GM19372 (cell line): ENCODE measurements around the gene GCM1.

ENCODE experiments used
- ATAC-seq: cut with Tn5 transposase; IDR thresholded peaks from one replicate; pipeline ENCODE4 v1.9.1; 2021; ENCODE audit warnings: mild to moderate bottlenecking, low read depth, moderate library complexity; ENCODE audit not compliant: unreplicated experiment

GCM1 gene

DNA sequence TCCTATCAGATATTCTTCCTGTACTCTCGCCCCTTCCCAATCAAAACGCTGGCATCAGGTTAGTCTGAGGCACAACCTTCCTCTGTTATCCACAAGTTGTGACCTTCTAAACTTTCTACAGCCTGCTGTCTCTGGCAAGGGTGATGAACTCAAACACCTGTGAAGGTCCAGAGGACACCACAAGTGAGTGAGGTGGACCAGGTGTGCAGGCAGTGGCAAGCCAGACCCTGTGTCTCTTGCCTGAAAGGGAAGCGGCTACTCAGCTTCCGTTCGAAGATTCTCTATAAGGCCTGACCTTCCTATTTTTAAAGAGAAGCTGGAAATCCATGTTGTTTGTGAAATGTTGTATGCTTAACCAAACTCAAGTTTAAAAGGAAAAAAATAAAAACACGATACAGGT, 36.8 kb downstream of the GCM1 start:
- ATAC-seq: no peak

DNA sequence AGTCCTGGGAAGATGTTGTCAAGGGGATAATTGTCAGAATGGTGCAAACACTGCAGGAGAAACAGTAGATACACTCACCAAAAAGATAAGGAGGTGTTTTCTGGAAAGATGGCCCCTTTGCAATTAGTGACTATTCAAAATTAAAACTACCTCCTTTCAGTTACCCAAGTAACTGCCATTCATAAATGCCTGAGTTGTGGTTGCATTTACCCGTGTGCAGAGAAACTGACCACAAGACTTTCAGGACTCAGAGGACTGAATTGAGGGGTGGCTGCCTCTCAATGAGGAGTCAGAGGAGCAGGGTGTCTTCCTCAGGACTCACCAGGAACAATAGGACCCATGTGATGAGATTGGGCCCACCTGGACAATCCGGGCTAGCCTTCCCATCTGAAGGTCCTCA, 39.0 kb downstream of the GCM1 start:
- ATAC-seq: peak; percentile 85

GRCh38 chr6:53107091-53107490, 41.5 kb downstream of the GCM1 start:
- ATAC-seq: no peak

DNA sequence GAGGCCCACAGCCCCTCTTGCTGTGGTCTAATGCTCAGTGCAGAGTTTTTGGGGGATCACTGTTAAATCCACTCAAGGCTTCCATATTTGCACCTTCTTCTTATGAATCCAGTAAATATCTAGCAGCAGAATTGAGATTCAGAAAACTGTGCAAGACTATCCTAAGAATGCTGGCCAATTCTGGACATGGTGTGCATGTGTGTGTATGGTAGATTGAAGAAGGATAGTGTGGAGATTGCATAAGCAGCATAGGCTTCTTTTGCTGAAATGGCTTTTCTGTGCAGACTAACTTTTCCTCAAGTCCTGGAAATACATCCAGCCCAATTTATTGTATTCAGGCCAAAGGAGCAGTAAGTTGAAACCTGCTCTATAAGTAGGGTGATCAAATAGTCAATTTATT, 43.7 kb downstream of the GCM1 start:
- ATAC-seq: no peak

DNA sequence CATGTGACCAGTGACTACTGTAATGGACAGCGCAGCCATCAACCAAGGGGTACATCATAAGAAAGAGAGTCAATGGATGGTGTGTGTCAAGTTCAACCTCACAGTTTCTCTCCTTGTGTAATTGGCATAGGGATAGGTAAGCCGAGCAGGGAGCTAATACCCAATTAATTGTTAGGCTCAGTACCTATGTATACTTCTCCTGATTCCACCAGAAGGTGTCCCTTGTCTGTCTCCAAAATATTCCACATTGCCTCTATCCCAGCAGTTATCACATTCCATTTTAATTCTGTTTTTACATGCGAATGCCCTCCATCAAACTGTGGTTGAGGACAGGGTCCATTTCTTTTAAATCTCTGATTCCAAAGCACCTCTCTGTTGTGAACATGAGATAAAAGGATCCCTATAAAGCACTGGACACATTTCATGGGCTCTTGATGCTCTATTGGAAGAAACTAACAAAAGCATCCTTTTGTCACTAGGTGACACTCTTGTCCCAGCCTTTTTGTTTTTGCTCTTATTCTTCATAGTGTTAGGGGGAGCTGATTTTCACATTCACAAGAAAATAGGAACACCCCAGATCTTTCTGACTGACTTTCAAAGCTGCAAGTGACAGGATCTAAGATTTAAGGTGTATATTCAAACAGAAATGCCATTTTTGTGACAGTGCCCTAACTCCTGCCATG, 44.5 kb downstream of the GCM1 start:
- no peak for ATAC-seq

- no peak for ATAC-seq
Measured at GRCh38 chr6:53101006-53101405, 47.6 kb downstream of the GCM1 start.

- no peak for ATAC-seq
Measured at GRCh38 chr6:53100561-53100960, 48.1 kb downstream of the GCM1 start.

GRCh38 chr6:53095716-53096115, 52.9 kb downstream of the GCM1 start:
- ATAC-seq: no peak

DNA sequence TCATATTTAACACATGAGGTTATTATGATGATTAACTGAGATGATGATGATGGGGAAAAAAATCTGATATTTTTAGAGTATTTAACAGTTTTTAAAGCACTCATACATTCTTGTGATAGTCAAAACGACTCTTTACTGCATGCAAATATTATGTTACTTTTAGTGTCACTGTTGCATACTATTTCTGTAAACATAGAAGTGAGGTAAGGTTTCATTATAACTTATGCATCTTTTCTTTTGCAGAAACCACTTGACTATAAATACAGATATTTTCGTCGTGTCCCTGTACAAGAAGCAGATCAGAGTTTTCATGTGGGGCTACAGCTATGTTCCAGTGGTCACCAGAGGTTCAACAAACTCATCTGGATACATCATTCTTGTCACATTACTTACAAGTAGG, 53.4 kb downstream of the GCM1 start:
- ATAC-seq: no peak

- no peak for ATAC-seq
Measured at GRCh38 chr6:53090576-53090975, 58.1 kb downstream of the GCM1 start.

GRCh38 chr6:53089948-53090347, 58.7 kb downstream of the GCM1 start:
- ATAC-seq: no peak

GRCh38 chr6:53086302-53086701, 62.3 kb downstream of the GCM1 start:
- ATAC-seq: no peak

GRCh38 chr6:53080813-53081212, 67.8 kb downstream of the GCM1 start:
- no peak for ATAC-seq
